HepG2 (cell line): Measurements from ENCODE around the gene GALP. TPM values are rescaled to one million over a fixed set of nuclear protein-coding genes. Genes with fewer than 3 reads are reported as not detected.
A peak's percentile ranks its signal among the peaks of the same experiment; 100 is the strongest.

Experiments
- CHD2 ChIP-seq: IDR thresholded peaks from 2 replicates; pipeline ENCODE4 v1.6.1; 2011; ENCODE audit warnings: low read depth, low read length, improper control_type of control experiment
- ISL2 ChIP-seq: sonication (generic); formaldehyde crosslinking; IDR thresholded peaks from 2 replicates; pipeline ENCODE4 v1.5.0; 2020; ENCODE audit warnings: missing genetic modification reagents
- NR2C2 ChIP-seq: sonication (generic); formaldehyde crosslinking; IDR thresholded peaks from 2 replicates; pipeline ENCODE4 v1.4.0; 2020; ENCODE audit warnings: missing genetic modification reagents, mild to moderate bottlenecking, moderate library complexity, borderline replicate concordance
- PCBP2 ChIP-seq: fragments of 200-400 bp; formaldehyde crosslinking; optimal IDR thresholded peaks from 2 replicates; pipeline ENCODE3; 2018; ENCODE audit warnings: low read length, low read depth; ENCODE audit not compliant: poor library complexity, severe bottlenecking
- PLRG1 ChIP-seq: fragments of 450-650 bp; conservative IDR thresholded peaks from 2 replicates; pipeline ENCODE4 v1.6.1; 2016
- POLR2A ChIP-seq, 2 experiments: IDR thresholded peaks; 2 replicates each; pipeline ENCODE4 v1.6.1; 2011; ENCODE audit warnings: low read depth in 2 of 2, low read length in 2 of 2, mild to moderate bottlenecking in 1 of 2, moderate library complexity in 1 of 2; ENCODE audit not compliant: insufficient read depth in 1 of 2
- TCF7L2 ChIP-seq: IDR thresholded peaks from 2 replicates; pipeline ENCODE4 v1.6.1; 2011; ENCODE audit warnings: mild to moderate bottlenecking, low read depth, low read length, moderate library complexity
- YY1 ChIP-seq: IDR thresholded peaks from 2 replicates; pipeline ENCODE4 v1.6.1; 2011; ENCODE audit warnings: low read length, low read depth, moderate library complexity, mild to moderate bottlenecking; ENCODE audit not compliant: insufficient read depth, insufficient replicate concordance
- ZMAT3 ChIP-seq: sonication (generic); formaldehyde crosslinking; conservative IDR thresholded peaks from 2 replicates; pipeline ENCODE4 v1.7.0; 2021; ENCODE audit warnings: missing genetic modification reagents
- ZNF337 ChIP-seq: sonication (generic); formaldehyde crosslinking; IDR thresholded peaks from 2 replicates; pipeline ENCODE4 v1.5.1; 2020; ENCODE audit warnings: missing genetic modification reagents, low read depth, mild to moderate bottlenecking, borderline replicate concordance
- ZNF570 ChIP-seq: sonication (generic); formaldehyde crosslinking; IDR thresholded peaks from 2 replicates; pipeline ENCODE4 v1.4.0; 2020; ENCODE audit warnings: mild to moderate bottlenecking, missing genetic modification reagents, borderline replicate concordance
- ZNF607 ChIP-seq: sonication (generic); formaldehyde crosslinking; IDR thresholded peaks from 2 replicates; pipeline ENCODE4 v1.5.1; 2020; ENCODE audit warnings: missing genetic modification reagents, mild to moderate bottlenecking, borderline replicate concordance
- ZNF775 ChIP-seq: sonication (generic); formaldehyde crosslinking; IDR thresholded peaks from 2 replicates; pipeline ENCODE4 v1.4.0; 2020; ENCODE audit warnings: missing genetic modification reagents, mild to moderate bottlenecking, moderate library complexity, borderline replicate concordance
- polyA plus RNA-seq, 8 experiments: library from polyadenylated mRNA; depleted of rRNA in 3 of 8; stranded (reverse) in 7 of 8; unstranded in 1 of 8; fragments of >200 nt; fragmentation: Illumina TruSeq in 4 of 8; extraction: Trizol in 4 of 8; gene quantifications; 2 replicates each; pipeline versions ENCODE4 v1.2.1 to v1.2.3, GENCODE V29; 2011 to 2016; ENCODE audit warnings: low read depth in 4 of 8, missing spikeins in 1 of 8, mixed read lengths in 1 of 8; ENCODE audit not compliant: insufficient read depth in 1 of 8
- total RNA-seq, 5 experiments: library from RNA; depleted of rRNA; stranded (reverse); fragments of >200 nt; fragmentation: Illumina TruSeq; extraction: Trizol; gene quantifications; 2 replicates each; pipeline ENCODE4 v1.2.3, GENCODE V29; 2016; ENCODE audit warnings: low read depth in 1 of 5
- TF ChIP-seq, protein P1 (sequence below): sonication (generic); formaldehyde crosslinking; IDR thresholded peaks from 2 replicates; pipeline ENCODE4 v1.4.0; 2020; ENCODE audit warnings: missing genetic modification reagents, mild to moderate bottlenecking, borderline replicate concordance
- TF ChIP-seq, protein P2 (sequence below), 2 experiments: sonication (generic) in 1 of 2; formaldehyde crosslinking in 1 of 2; IDR thresholded peaks; 2 replicates each; pipeline versions ENCODE4 v1.4.0 to v1.6.1; 2018 to 2020; ENCODE audit warnings: missing genetic modification reagents in 2 of 2, borderline replicate concordance in 1 of 2, low read depth in 1 of 2, mild to moderate bottlenecking in 1 of 2, missing biosample characterization in 1 of 2
- TF ChIP-seq, protein P3 (sequence below), 2 experiments: sonication (generic) in 1 of 2; formaldehyde crosslinking in 1 of 2; IDR thresholded peaks; 2 replicates each; pipeline versions ENCODE4 v1.5.1 to v1.6.1; 2011 to 2020; ENCODE audit warnings: borderline replicate concordance in 1 of 2, low read depth in 1 of 2, low read length in 1 of 2, mild to moderate bottlenecking in 1 of 2, missing genetic modification reagents in 1 of 2, moderate library complexity in 1 of 2
- TF ChIP-seq, protein P4 (sequence below): sonication (generic); formaldehyde crosslinking; IDR thresholded peaks from 2 replicates; pipeline ENCODE4 v1.4.0; 2020; ENCODE audit warnings: missing genetic modification reagents
- TF ChIP-seq, protein P5 (sequence below): IDR thresholded peaks from 2 replicates; pipeline ENCODE4 v1.6.1; 2012; ENCODE audit warnings: low read depth, low read length, improper control_type of control experiment

GALP gene
- total and polyA plus RNA-seq, 2 of the 13 experiments (the other 11 are each of a cell fraction or from before 2014, with no cell fraction given), result not detected

DNA sequence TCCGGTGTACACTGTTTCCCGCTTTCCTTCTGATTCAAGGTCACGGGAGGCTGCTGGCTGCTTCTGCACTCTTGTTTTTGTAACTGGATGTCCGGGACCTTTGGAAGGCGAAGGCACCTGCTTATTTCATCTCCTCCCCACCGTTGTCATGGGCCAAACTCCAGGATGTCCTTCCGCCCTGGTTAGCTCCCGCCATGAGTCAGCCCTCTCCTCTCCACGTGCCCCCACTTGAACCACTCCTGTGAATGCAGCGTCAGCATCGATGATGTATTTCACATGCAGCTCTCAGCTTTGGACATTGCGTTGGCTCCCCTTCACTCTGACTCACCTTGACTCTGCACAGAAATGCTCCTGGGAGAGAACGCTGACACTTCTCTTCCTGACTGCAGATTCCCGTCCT lies 5.5 kb upstream of the GALP start (continued):
- TF ChIP-seq, protein P1, sequence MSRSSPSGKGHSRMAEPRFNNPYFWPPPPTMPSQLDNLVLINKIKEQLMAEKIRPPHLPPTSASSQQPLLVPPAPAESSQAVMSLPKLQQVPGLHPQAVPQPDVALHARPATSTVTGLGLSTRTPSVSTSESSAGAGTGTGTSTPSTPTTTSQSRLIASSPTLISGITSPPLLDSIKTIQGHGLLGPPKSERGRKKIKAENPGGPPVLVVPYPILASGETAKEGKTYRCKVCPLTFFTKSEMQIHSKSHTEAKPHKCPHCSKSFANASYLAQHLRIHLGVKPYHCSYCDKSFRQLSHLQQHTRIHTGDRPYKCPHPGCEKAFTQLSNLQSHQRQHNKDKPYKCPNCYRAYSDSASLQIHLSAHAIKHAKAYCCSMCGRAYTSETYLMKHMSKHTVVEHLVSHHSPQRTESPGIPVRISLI (CRISPR knock-in tag), result no peak; the same call in 1 of the 2 replicates
- TF ChIP-seq ISL2 (CRISPR knock-in tag) (no peak), PCBP2 (no peak), ZNF570 (no peak), ZNF775 (CRISPR knock-in tag) (no peak), YY1 (peak; percentile 39), ZMAT3 (CRISPR knock-in tag) (peak; percentile 76; the same call in 1 of the 2 replicates), NR2C2 (CRISPR knock-in tag) (peak; percentile 61), CHD2 (no peak; the same call in 1 of the 2 replicates), ZNF337 (no peak), POLR2A (IDR thresholded peaks at IDR 0.05; ENCODE audit: insufficient read depth in 1 of 2, low read depth in 2 of 2, low read length in 2 of 2) (peak; percentile 34 to 36; a peak in 1 of 4 replicates), ZNF607 (peak; percentile 74), TCF7L2 (no peak), PLRG1 (no peak)
- TF ChIP-seq, protein P2, sequence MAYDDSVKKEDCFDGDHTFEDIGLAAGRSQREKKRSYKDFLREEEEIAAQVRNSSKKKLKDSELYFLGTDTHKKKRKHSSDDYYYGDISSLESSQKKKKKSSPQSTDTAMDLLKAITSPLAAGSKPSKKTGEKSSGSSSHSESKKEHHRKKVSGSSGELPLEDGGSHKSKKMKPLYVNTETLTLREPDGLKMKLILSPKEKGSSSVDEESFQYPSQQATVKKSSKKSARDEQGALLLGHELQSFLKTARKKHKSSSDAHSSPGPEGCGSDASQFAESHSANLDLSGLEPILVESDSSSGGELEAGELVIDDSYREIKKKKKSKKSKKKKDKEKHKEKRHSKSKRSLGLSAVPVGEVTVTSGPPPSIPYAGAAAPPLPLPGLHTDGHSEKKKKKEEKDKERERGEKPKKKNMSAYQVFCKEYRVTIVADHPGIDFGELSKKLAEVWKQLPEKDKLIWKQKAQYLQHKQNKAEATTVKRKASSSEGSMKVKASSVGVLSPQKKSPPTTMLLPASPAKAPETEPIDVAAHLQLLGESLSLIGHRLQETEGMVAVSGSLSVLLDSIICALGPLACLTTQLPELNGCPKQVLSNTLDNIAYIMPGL (CRISPR knock-in tag; IDR thresholded peaks at IDR 0.05; ENCODE audit: borderline replicate concordance in 1 of 2, low read depth in 1 of 2), result peak in 1 of 2 experiments; percentile 77; a peak in 1 of 4 replicates
- TF ChIP-seq, protein P3, sequence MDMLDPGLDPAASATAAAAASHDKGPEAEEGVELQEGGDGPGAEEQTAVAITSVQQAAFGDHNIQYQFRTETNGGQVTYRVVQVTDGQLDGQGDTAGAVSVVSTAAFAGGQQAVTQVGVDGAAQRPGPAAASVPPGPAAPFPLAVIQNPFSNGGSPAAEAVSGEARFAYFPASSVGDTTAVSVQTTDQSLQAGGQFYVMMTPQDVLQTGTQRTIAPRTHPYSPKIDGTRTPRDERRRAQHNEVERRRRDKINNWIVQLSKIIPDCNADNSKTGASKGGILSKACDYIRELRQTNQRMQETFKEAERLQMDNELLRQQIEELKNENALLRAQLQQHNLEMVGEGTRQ (IDR thresholded peaks at IDR 0.05; ENCODE audit: low read depth, low read length), result peak; percentile 92
- TF ChIP-seq, protein P3 (CRISPR knock-in tag; IDR thresholded peaks at IDR 0.05; ENCODE audit: borderline replicate concordance), result peak; percentile 82
- TF ChIP-seq, protein P4, sequence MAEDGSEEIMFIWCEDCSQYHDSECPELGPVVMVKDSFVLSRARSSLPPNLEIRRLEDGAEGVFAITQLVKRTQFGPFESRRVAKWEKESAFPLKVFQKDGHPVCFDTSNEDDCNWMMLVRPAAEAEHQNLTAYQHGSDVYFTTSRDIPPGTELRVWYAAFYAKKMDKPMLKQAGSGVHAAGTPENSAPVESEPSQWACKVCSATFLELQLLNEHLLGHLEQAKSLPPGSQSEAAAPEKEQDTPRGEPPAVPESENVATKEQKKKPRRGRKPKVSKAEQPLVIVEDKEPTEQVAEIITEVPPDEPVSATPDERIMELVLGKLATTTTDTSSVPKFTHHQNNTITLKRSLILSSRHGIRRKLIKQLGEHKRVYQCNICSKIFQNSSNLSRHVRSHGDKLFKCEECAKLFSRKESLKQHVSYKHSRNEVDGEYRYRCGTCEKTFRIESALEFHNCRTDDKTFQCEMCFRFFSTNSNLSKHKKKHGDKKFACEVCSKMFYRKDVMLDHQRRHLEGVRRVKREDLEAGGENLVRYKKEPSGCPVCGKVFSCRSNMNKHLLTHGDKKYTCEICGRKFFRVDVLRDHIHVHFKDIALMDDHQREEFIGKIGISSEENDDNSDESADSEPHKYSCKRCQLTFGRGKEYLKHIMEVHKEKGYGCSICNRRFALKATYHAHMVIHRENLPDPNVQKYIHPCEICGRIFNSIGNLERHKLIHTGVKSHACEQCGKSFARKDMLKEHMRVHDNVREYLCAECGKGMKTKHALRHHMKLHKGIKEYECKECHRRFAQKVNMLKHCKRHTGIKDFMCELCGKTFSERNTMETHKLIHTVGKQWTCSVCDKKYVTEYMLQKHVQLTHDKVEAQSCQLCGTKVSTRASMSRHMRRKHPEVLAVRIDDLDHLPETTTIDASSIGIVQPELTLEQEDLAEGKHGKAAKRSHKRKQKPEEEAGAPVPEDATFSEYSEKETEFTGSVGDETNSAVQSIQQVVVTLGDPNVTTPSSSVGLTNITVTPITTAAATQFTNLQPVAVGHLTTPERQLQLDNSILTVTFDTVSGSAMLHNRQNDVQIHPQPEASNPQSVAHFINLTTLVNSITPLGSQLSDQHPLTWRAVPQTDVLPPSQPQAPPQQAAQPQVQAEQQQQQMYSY (CRISPR knock-in tag), result no peak
- TF ChIP-seq, protein P5, sequence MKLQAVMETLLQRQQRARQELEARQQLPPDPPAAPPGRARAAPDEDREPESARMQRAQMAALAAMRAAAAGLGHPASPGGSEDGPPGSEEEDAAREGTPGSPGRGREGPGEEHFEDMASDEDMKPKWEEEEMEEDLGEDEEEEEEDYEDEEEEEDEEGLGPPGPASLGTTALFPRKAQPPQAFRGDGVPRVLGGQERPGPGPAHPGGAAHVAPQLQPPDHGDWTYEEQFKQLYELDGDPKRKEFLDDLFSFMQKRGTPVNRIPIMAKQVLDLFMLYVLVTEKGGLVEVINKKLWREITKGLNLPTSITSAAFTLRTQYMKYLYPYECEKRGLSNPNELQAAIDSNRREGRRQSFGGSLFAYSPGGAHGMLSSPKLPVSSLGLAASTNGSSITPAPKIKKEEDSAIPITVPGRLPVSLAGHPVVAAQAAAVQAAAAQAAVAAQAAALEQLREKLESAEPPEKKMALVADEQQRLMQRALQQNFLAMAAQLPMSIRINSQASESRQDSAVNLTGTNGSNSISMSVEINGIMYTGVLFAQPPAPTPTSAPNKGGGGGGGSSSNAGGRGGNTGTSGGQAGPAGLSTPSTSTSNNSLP, result no peak; the same call in 1 of the 2 replicates
